Measurements from ENCODE around the gene MPDZ.
A peak's percentile ranks its signal among the peaks of the same experiment; 100 is the strongest.

Gene MPDZ

GRCh38 chr9:13165956-13166355 is 113.5 kb downstream of the MPDZ start:
- H3K4me3 Mint-ChIP-seq: no peak overlapping the region
- no peaks in the 10 kb centered on the region for H3K9me3 Mint-ChIP-seq
- TF ChIP-seq CTCF (IDR thresholded peaks at IDR 0.05; ENCODE audit: unreplicated experiment in 3 of 3): no peak
- H3K4me1 Mint-ChIP-seq: peaks cover 16% of the 10 kb centered on the region
- peaks cover 39% of the 10 kb centered on the region for H3K36me3 Mint-ChIP-seq (ENCODE audit: low read depth)
- H3K27ac Mint-ChIP-seq: peak overlapping the region in 1 of 3 experiments; percentile 76
- H3K27me3 Mint-ChIP-seq (ENCODE audit: low read depth): no peaks in the 10 kb centered on the region

GRCh38 chr9:13165236-13165945 is 114.1 kb downstream of the MPDZ start:
- Mint-ChIP-seq H3K27ac (peak overlapping the region in 1 of 3 experiments; percentile 76), H3K27me3 (ENCODE audit: low read depth) (no peaks in the 10 kb centered on the region), H3K4me1 (peaks cover 16% of the 10 kb centered on the region), H3K36me3 (ENCODE audit: low read depth) (peaks cover 41% of the 10 kb centered on the region), H3K4me3 (no peak overlapping the region), H3K9me3 (no peaks in the 10 kb centered on the region)
- TF ChIP-seq CTCF (IDR thresholded peaks at IDR 0.05; ENCODE audit: unreplicated experiment in 3 of 3): no peak

GRCh38 chr9:13163946-13164345 is 115.5 kb downstream of the MPDZ start:
- Mint-ChIP-seq H3K27me3 (ENCODE audit: low read depth) (no peaks in the 10 kb centered on the region), H3K4me1 (peaks cover 21% of the 10 kb centered on the region), H3K27ac (no peak overlapping the region), H3K36me3 (ENCODE audit: low read depth) (peaks cover 47% of the 10 kb centered on the region), H3K4me3 (no peak overlapping the region), H3K9me3 (no peaks in the 10 kb centered on the region)
- TF ChIP-seq CTCF (IDR thresholded peaks at IDR 0.05; ENCODE audit: unreplicated experiment in 3 of 3): no peak

- Mint-ChIP-seq H3K27me3 (ENCODE audit: low read depth) (no peaks in the 10 kb centered on the region), H3K9me3 (no peaks in the 10 kb centered on the region), H3K27ac (no peak overlapping the region), H3K4me3 (no peak overlapping the region), H3K36me3 (ENCODE audit: low read depth) (peaks cover 43% of the 10 kb centered on the region), H3K4me1 (peaks cover 21% of the 10 kb centered on the region)
- TF ChIP-seq CTCF (IDR thresholded peaks at IDR 0.05; ENCODE audit: unreplicated experiment in 3 of 3): no peak
Observed at GRCh38 chr9:13163287-13163686, 116.2 kb downstream of the MPDZ start.

- TF ChIP-seq CTCF (IDR thresholded peaks at IDR 0.05; ENCODE audit: unreplicated experiment in 3 of 3): no peak
Observed at GRCh38 chr9:13160051-13160450, 119.4 kb downstream of the MPDZ start.

GRCh38 chr9:13158986-13159385 is 120.5 kb downstream of the MPDZ start:
- Mint-ChIP-seq H3K4me1 (peaks cover 5% of the 10 kb centered on the region), H3K9me3 (no peaks in the 10 kb centered on the region), H3K4me3 (no peak overlapping the region), H3K36me3 (ENCODE audit: low read depth) (peaks cover 56% of the 10 kb centered on the region), H3K27ac (peak overlapping the region in 2 of 3 experiments; percentile 10 to 66), H3K27me3 (ENCODE audit: low read depth) (no peaks in the 10 kb centered on the region)
- TF ChIP-seq CTCF (IDR thresholded peaks at IDR 0.05; ENCODE audit: unreplicated experiment in 3 of 3): no peak

More at GRCh38 chr9:13160051-13160450, 119.4 kb downstream of the MPDZ start:
- peaks cover 51% of the 10 kb centered on the region for H3K36me3 Mint-ChIP-seq (ENCODE audit: low read depth)
- H3K27me3 Mint-ChIP-seq (ENCODE audit: low read depth): no peaks in the 10 kb centered on the region
- no peak overlapping the region for H3K4me3 Mint-ChIP-seq
- peaks cover 11% of the 10 kb centered on the region for H3K4me1 Mint-ChIP-seq
- no peak overlapping the region for H3K27ac Mint-ChIP-seq
- H3K9me3 Mint-ChIP-seq: no peaks in the 10 kb centered on the region

Data from nephron (organoid).